Stomach smooth muscle (tissue), 2 donors: ENCODE measurements around the gene GSS.

Source experiments
- H3K27ac ChIP-seq: one replicate; pipeline ENCODE4 v1.7.0; 2013; ENCODE audit warnings: mild to moderate bottlenecking, low read length, inconsistent platforms
- H3K27me3 ChIP-seq, 2 donors: one replicate each; pipeline ENCODE4 v1.7.0; 2013; ENCODE audit warnings: low read length in 2 of 2; ENCODE audit not compliant: insufficient read depth in 2 of 2, control insufficient read depth in 1 of 2
- H3K36me3 ChIP-seq, 2 donors: one replicate each; pipeline ENCODE4 v1.7.0; 2013; ENCODE audit warnings: low read length in 2 of 2; ENCODE audit not compliant: control insufficient read depth in 2 of 2, insufficient read depth in 2 of 2
- H3K4me1 ChIP-seq: one replicate; pipeline ENCODE4 v1.7.0; 2013; ENCODE audit warnings: low read length; ENCODE audit not compliant: control insufficient read depth, insufficient read depth
- H3K4me3 ChIP-seq, 2 donors: one replicate each; pipeline ENCODE4 v1.7.0; 2013; ENCODE audit warnings: low read length in 2 of 2
- H3K9ac ChIP-seq, 2 donors: one replicate each; pipeline ENCODE4 v1.7.0; 2013; ENCODE audit warnings: low read length in 2 of 2, mild to moderate bottlenecking in 1 of 2
- H3K9me3 ChIP-seq, 2 donors: one replicate each; pipeline ENCODE4 v1.7.0; 2013; ENCODE audit warnings: low read length in 2 of 2; ENCODE audit not compliant: control insufficient read depth in 2 of 2
- donor health status: healthy.
- donor health status: Pancreatic carcinoma.

GSS gene

GRCh38 chr20:34954904-34955230 lies 739 bp downstream of the GSS start:
- H3K27ac ChIP-seq: peak overlapping the region; percentile 94
- H3K36me3 ChIP-seq: peaks cover 0 to 4% of the 10 kb centered on the region in 2 donors
- H3K9ac ChIP-seq: peak overlapping the region; percentile 95 to 98

GRCh38 chr20:34953960-34954359 lies 1.6 kb downstream of the GSS start:
- Histone ChIP-seq H3K27ac (no peak overlapping the region), H3K36me3 (peaks cover 0 to 4% of the 10 kb centered on the region in 2 donors), H3K4me1 (peaks cover 15% of the 10 kb centered on the region), H3K27me3 (no peaks in the 10 kb centered on the region), H3K4me3 (no peak overlapping the region), H3K9ac (no peak overlapping the region), H3K9me3 (no peaks in the 10 kb centered on the region)

More at GRCh38 chr20:34954904-34955230, 739 bp downstream of the GSS start:
- H3K4me1 ChIP-seq: peaks cover 15% of the 10 kb centered on the region
- no peaks in the 10 kb centered on the region for H3K9me3 ChIP-seq
- no peaks in the 10 kb centered on the region for H3K27me3 ChIP-seq
- H3K4me3 ChIP-seq: peak overlapping the region; percentile 94

GRCh38 chr20:34952671-34953070 lies 2.9 kb downstream of the GSS start:
- Histone ChIP-seq H3K4me3 (no peak overlapping the region), H3K9ac (no peak overlapping the region), H3K4me1 (peaks cover 15% of the 10 kb centered on the region), H3K36me3 (peaks cover 2 to 4% of the 10 kb centered on the region in 2 donors), H3K27ac (no peak overlapping the region), H3K27me3 (no peaks in the 10 kb centered on the region), H3K9me3 (no peaks in the 10 kb centered on the region)

- Histone ChIP-seq H3K4me3 (no peak overlapping the region), H3K9ac (no peak overlapping the region), H3K27me3 (no peaks in the 10 kb centered on the region), H3K27ac (no peak overlapping the region), H3K9me3 (no peaks in the 10 kb centered on the region), H3K4me1 (peaks cover 15% of the 10 kb centered on the region), H3K36me3 (peaks cover 2 to 4% of the 10 kb centered on the region in 2 donors)
Measured at GRCh38 chr20:34951652-34952051, 4.0 kb downstream of the GSS start.

- no peak overlapping the region for H3K4me3 ChIP-seq
- peaks cover 2 to 4% of the 10 kb centered on the region in 2 donors for H3K36me3 ChIP-seq
- H3K27ac ChIP-seq: no peak overlapping the region
- no peak overlapping the region for H3K9ac ChIP-seq
- no peaks in the 10 kb centered on the region for H3K27me3 ChIP-seq
- H3K9me3 ChIP-seq: no peaks in the 10 kb centered on the region
- H3K4me1 ChIP-seq: peaks cover 11% of the 10 kb centered on the region
Measured at GRCh38 chr20:34951252-34951651, 4.4 kb downstream of the GSS start.

GRCh38 chr20:34949120-34949519 lies 6.5 kb downstream of the GSS start:
- no peak overlapping the region for H3K27ac ChIP-seq

GRCh38 chr20:34948030-34948429 lies 7.6 kb downstream of the GSS start:
- Histone ChIP-seq H3K9me3 (no peaks in the 10 kb centered on the region), H3K4me1 (no peaks in the 10 kb centered on the region), H3K4me3 (no peak overlapping the region), H3K9ac (no peak overlapping the region), H3K27me3 (no peaks in the 10 kb centered on the region), H3K27ac (no peak overlapping the region), H3K36me3 (peaks cover 9 to 19% of the 10 kb centered on the region in 2 donors)

More at GRCh38 chr20:34949120-34949519, 6.5 kb downstream of the GSS start:
- H3K9me3 ChIP-seq: no peaks in the 10 kb centered on the region
- H3K36me3 ChIP-seq: peaks cover 9 to 10% of the 10 kb centered on the region in 2 donors
- H3K27me3 ChIP-seq: no peaks in the 10 kb centered on the region
- H3K4me1 ChIP-seq: no peaks in the 10 kb centered on the region
- no peak overlapping the region for H3K9ac ChIP-seq
- no peak overlapping the region for H3K4me3 ChIP-seq

GRCh38 chr20:34947336-34947735 lies 8.3 kb downstream of the GSS start:
- Histone ChIP-seq H3K4me1 (no peaks in the 10 kb centered on the region), H3K4me3 (no peak overlapping the region), H3K9ac (no peak overlapping the region), H3K27ac (no peak overlapping the region), H3K9me3 (no peaks in the 10 kb centered on the region), H3K36me3 (peaks cover 16 to 26% of the 10 kb centered on the region in 2 donors), H3K27me3 (no peaks in the 10 kb centered on the region)

GRCh38 chr20:34946661-34947060 lies 8.9 kb downstream of the GSS start:
- H3K27me3 ChIP-seq: no peaks in the 10 kb centered on the region
- H3K9ac ChIP-seq: no peak overlapping the region
- no peaks in the 10 kb centered on the region for H3K4me1 ChIP-seq
- no peaks in the 10 kb centered on the region for H3K9me3 ChIP-seq
- H3K36me3 ChIP-seq: peaks cover 20 to 32% of the 10 kb centered on the region in 2 donors
- no peak overlapping the region for H3K4me3 ChIP-seq
- H3K27ac ChIP-seq: no peak overlapping the region

- Histone ChIP-seq H3K4me3 (no peak overlapping the region), H3K9me3 (no peaks in the 10 kb centered on the region), H3K27ac (no peak overlapping the region), H3K27me3 (no peaks in the 10 kb centered on the region), H3K4me1 (no peaks in the 10 kb centered on the region), H3K36me3 (peaks cover 23 to 33% of the 10 kb centered on the region in 2 donors), H3K9ac (no peak overlapping the region)
Measured at GRCh38 chr20:34945315-34946077, 10.1 kb downstream of the GSS start.

- Histone ChIP-seq H3K4me1 (no peaks in the 10 kb centered on the region), H3K36me3 (peaks cover 19 to 33% of the 10 kb centered on the region in 2 donors), H3K9me3 (no peaks in the 10 kb centered on the region), H3K4me3 (no peak overlapping the region), H3K27me3 (no peaks in the 10 kb centered on the region), H3K27ac (no peak overlapping the region), H3K9ac (no peak overlapping the region)
Measured at GRCh38 chr20:34943808-34944567, 11.6 kb downstream of the GSS start.
